GM21825 (cell line): Measurements from ENCODE around the gene INTS12.

Experiments
- ATAC-seq: cut with Tn5 transposase; IDR thresholded peaks from one replicate; pipeline ENCODE4 v1.9.1; 2021; ENCODE audit warnings: mild to moderate bottlenecking, moderate library complexity; ENCODE audit not compliant: unreplicated experiment

INTS12 gene

GRCh38 chr4:105686571-105686970 lies 21.9 kb downstream of the INTS12 start:
- no peak for ATAC-seq

DNA sequence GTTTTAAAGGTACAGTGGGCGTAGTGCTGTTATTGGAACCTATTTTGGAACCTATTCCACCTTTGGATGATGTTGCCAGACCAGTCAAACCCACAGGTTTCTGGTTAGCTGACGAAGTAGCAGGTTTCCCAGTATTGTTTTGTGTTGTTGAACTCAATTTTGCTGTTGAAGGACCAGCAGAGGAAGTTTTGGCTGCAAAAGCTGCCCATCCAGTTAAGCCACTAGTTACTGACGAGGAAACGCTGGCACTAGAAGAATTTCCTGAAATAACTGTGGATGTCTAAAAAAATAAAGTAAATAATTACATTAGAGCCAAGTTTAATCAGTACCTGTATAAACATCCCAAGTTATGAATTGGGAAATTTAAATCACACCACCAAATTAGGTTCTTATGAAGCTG lies 25.5 kb downstream of the INTS12 start:
- ATAC-seq, result no peak

DNA sequence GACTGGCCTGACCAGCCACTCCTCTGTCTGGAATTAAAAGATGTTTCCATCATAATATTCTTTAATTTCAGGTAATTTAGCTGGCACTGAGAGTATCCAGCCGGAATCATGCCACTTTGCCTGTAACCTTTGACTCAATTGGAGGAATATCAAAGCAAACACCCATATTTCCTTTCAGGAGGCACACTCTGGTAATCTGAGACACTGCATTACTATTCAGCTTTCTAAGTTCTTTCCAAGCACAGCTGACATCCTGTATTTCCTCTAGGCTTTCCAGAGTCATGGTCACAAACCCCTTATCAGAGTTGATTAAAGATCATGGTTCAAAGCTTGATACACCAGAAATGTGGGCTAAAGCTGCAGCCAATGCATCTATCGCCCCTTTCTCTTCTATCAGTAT lies 29.3 kb downstream of the INTS12 start:
- ATAC-seq, result no peak

GRCh38 chr4:105677709-105678108 lies 30.8 kb downstream of the INTS12 start:
- ATAC-seq, result no peak

DNA sequence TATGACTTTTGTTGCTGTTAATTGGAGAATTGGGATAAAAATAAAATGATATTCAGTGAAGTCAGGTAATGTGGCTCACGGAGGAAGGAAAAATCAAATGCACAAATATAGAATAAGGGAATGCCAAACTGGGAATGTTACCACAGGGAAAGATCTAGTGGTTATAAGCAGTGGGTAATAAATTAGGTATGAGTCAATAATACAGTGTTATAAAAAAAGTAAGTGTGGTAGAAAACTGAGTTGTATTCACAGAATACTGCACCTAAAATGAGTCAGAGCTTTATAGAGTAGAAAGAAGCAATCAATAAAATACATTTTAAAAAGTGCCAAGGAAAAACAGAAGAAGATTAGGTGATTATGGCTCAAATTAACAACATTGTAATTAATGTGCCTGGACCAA lies 34.5 kb downstream of the INTS12 start:
- no peak for ATAC-seq

- ATAC-seq, result no peak
Observed at GRCh38 chr4:105671301-105671700, 37.2 kb downstream of the INTS12 start.

GRCh38 chr4:105670684-105671083 lies 37.8 kb downstream of the INTS12 start:
- ATAC-seq, result no peak

- ATAC-seq, result no peak
Observed at GRCh38 chr4:105666693-105667092, 41.8 kb downstream of the INTS12 start.

DNA sequence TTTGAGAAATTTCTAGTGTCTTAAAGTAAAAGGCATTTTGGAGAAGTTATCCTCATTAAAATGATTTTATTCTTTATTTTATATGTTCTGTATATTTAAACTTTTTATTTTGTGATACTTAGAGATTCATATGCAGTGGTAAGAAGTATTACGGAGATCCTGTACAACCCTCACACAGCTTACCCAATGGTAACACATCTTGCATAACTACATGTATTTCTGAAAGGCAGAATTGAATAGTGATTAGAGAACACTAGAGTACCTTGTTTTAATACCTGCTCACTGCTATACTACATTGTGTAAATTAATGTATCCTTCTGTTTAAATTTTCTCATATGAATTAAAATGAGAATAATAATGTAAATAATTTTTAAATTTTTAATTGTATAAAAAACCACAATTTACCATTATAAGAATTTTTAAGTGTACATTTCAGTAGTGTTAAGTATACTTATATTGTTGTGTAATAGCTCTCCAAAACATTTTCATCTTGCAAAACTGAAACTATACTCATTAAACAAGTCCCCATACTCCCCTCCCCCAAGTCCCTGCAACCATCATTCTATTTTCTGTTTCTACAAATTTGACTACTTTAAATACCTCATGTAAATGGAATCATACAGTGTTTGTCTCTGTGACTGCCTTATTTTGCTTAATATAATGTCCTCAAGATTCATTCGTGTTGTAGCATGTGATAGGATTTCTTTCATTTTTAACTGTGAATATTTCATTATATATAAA lies 45.4 kb downstream of the INTS12 start:
- no peak for ATAC-seq

DNA sequence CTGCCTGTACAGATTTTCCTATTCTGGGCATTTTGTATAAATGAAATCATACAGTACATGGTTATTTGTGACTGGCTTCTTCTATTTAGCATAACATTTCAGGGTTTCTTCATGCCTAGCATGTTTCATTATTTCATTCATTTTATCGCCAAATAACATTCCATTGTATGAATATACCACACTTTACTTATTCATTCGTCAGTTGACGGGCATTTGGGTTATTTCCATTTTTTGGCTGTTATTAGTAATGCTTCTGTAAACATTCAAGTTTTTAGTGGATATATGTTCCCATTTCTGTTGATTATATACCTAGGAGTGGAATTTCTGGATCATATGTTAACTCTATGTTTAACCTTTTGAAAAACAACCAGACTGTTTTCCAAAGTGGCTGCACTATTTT lies 47.5 kb downstream of the INTS12 start:
- ATAC-seq, result no peak

- no peak for ATAC-seq
Observed at GRCh38 chr4:105659190-105659589, 49.3 kb downstream of the INTS12 start.

- ATAC-seq, result no peak
Observed at GRCh38 chr4:105657117-105657765, 51.2 kb downstream of the INTS12 start.

GRCh38 chr4:105652286-105652888 lies 56.1 kb downstream of the INTS12 start:
- ATAC-seq, result no peak

- no peak for ATAC-seq
Observed at GRCh38 chr4:105651884-105652283, 56.6 kb downstream of the INTS12 start.

GRCh38 chr4:105650190-105650589 lies 58.3 kb downstream of the INTS12 start:
- ATAC-seq, result no peak

GRCh38 chr4:105645440-105645839 lies 63.0 kb downstream of the INTS12 start:
- no peak for ATAC-seq

GRCh38 chr4:105644257-105644656 lies 64.2 kb downstream of the INTS12 start:
- ATAC-seq, result no peak

- no peak for ATAC-seq
Observed at GRCh38 chr4:105641845-105642244, 66.6 kb downstream of the INTS12 start.

- peak; percentile 87 for ATAC-seq
Observed at GRCh38 chr4:105637408-105638176, 70.9 kb downstream of the INTS12 start.

DNA sequence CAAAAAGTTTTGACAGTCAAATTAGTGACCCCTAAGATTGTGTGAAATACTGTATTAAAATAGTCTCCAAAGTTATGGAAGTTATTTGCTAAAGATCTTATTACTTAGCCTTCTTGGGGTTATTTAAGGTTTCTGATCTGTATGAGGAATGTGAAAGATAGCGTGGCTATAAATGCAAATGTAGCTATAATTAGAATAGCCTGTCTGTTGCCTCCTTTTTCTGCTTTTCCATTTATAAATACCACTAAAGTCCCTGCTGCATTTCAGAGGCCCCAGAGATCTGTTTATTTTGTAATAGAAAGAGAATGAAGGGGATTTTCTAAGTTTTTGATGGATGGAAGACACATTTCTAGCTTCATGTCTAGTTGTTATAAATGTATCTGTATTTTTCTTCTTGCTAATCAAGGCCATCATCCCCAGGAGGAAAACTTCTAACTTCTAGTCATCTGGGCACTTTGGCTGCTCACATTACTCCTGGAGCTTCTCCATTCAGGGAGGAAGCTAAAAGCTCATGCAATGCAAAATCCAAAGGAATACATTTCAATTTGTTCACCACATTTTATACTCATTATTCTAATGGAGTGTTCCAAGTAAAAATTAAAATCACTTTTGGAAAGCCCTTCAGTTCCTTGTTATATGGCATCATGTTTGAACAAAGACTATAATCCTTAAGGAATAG lies 73.9 kb downstream of the INTS12 start:
- peak; percentile 37 for ATAC-seq

GRCh38 chr4:105633241-105633640 lies 75.2 kb downstream of the INTS12 start:
- no peak for ATAC-seq
